Measurements from ENCODE around the gene PMS2.
"Not testable (repeated sequence)": the region's sequence is repeated elsewhere in the genome, so short reads cannot be mapped to it uniquely, and the experiment has no call there.

The PMS2 gene

GRCh38 chr7:5987061-5987460 lies 21.8 kb downstream of the PMS2 start:
- peaks cover 8 to 33% (median 24%) of the 10 kb centered on the region in 5 donors for H3K36me3 ChIP-seq (ENCODE audit: control insufficient read depth in 5 of 5, insufficient read depth in 5 of 5, low read length in 5 of 5)
- H3K9ac ChIP-seq (ENCODE audit: low read length in 5 of 5); H3K4me3 ChIP-seq (ENCODE audit: low read depth in 1 of 5, low read length in 5 of 5); H3K4me1 ChIP-seq (ENCODE audit: control insufficient read depth in 5 of 5, insufficient read depth in 5 of 5, low read length in 5 of 5); H3K27ac ChIP-seq (ENCODE audit: low read depth, low read length); H3K9me3 ChIP-seq (ENCODE audit: control insufficient read depth in 5 of 5, low read length in 5 of 5); H3K27me3 ChIP-seq (ENCODE audit: control insufficient read depth in 5 of 5, insufficient read depth in 4 of 5, low read length in 5 of 5): not testable (repeated sequence)

- not testable (repeated sequence) for H3K36me3 ChIP-seq (ENCODE audit: control insufficient read depth in 5 of 5, insufficient read depth in 5 of 5, low read length in 5 of 5); H3K9ac ChIP-seq (ENCODE audit: low read length in 5 of 5); H3K27me3 ChIP-seq (ENCODE audit: control insufficient read depth in 5 of 5, insufficient read depth in 4 of 5, low read length in 5 of 5); H3K4me3 ChIP-seq (ENCODE audit: low read depth in 1 of 5, low read length in 5 of 5); H3K27ac ChIP-seq (ENCODE audit: low read depth, low read length); H3K4me1 ChIP-seq (ENCODE audit: control insufficient read depth in 5 of 5, insufficient read depth in 5 of 5, low read length in 5 of 5); H3K9me3 ChIP-seq (ENCODE audit: control insufficient read depth in 5 of 5, low read length in 5 of 5)
These were observed 29.1 kb downstream of the PMS2 start for GRCh38 chr7:5979680-5980314.

GRCh38 chr7:5973580-5973979 lies 35.3 kb downstream of the PMS2 start:
- H3K27ac ChIP-seq (ENCODE audit: low read depth, low read length): not testable (repeated sequence)

DNA sequence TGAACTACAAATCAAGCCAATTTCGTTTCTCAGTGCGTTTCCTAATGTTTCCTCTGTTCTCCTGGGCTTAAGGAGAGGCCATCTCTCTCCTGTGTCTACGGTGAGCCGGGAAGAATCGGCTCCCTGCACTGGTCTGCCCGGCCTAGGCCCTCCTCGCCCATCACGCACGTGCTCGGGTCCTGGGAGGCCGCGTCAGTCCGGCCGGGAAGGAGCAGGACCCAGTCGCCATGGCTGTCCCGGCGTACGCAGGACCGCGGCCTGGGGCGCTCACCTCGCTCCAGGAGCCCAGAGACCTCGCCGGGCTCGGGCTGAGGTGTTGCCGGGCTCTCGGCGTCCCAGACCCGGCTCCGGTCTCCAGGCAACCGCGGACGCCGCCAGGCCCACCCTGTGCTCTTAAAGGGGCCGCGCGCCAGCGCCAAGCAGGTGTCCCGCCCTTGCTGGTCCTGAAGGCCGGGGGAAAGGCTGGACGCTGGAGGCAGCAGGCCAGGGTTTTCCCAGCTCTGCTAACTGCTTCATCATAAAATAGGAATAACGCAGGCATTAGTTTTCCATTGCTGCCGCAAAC lies 38.4 kb downstream of the PMS2 start, which contains the start of gene RSPH10B:
Gene RSPH10B (minus strand): TSS at position 343 of the 565 bp plus-strand sequence. CDS start 3,573 bp downstream, outside the sequence.
- not testable (repeated sequence) for H3K27me3 ChIP-seq (ENCODE audit: control insufficient read depth in 5 of 5, insufficient read depth in 4 of 5, low read length in 5 of 5); H3K27ac ChIP-seq (ENCODE audit: low read depth, low read length); H3K4me3 ChIP-seq (ENCODE audit: low read depth in 1 of 5, low read length in 5 of 5); H3K9me3 ChIP-seq (ENCODE audit: control insufficient read depth in 5 of 5, low read length in 5 of 5); H3K4me1 ChIP-seq (ENCODE audit: control insufficient read depth in 5 of 5, insufficient read depth in 5 of 5, low read length in 5 of 5); H3K36me3 ChIP-seq (ENCODE audit: control insufficient read depth in 5 of 5, insufficient read depth in 5 of 5, low read length in 5 of 5); H3K9ac ChIP-seq (ENCODE audit: low read length in 5 of 5)

More at GRCh38 chr7:5973580-5973979, 35.3 kb downstream of the PMS2 start:
- not testable (repeated sequence) for H3K4me1 ChIP-seq (ENCODE audit: control insufficient read depth in 5 of 5, insufficient read depth in 5 of 5, low read length in 5 of 5); H3K4me3 ChIP-seq (ENCODE audit: low read depth in 1 of 5, low read length in 5 of 5); H3K27me3 ChIP-seq (ENCODE audit: control insufficient read depth in 5 of 5, insufficient read depth in 4 of 5, low read length in 5 of 5); H3K9ac ChIP-seq (ENCODE audit: low read length in 5 of 5); H3K36me3 ChIP-seq (ENCODE audit: control insufficient read depth in 5 of 5, insufficient read depth in 5 of 5, low read length in 5 of 5); H3K9me3 ChIP-seq (ENCODE audit: control insufficient read depth in 5 of 5, low read length in 5 of 5)

GRCh38 chr7:5963810-5964209 lies 45.0 kb downstream of the PMS2 start:
- not testable (repeated sequence) for H3K27ac ChIP-seq (ENCODE audit: low read depth, low read length); H3K4me1 ChIP-seq (ENCODE audit: control insufficient read depth in 5 of 5, insufficient read depth in 5 of 5, low read length in 5 of 5); H3K36me3 ChIP-seq (ENCODE audit: control insufficient read depth in 5 of 5, insufficient read depth in 5 of 5, low read length in 5 of 5); H3K9ac ChIP-seq (ENCODE audit: low read length in 5 of 5); H3K27me3 ChIP-seq (ENCODE audit: control insufficient read depth in 5 of 5, insufficient read depth in 4 of 5, low read length in 5 of 5); H3K4me3 ChIP-seq (ENCODE audit: low read depth in 1 of 5, low read length in 5 of 5); H3K9me3 ChIP-seq (ENCODE audit: control insufficient read depth in 5 of 5, low read length in 5 of 5)

DNA sequence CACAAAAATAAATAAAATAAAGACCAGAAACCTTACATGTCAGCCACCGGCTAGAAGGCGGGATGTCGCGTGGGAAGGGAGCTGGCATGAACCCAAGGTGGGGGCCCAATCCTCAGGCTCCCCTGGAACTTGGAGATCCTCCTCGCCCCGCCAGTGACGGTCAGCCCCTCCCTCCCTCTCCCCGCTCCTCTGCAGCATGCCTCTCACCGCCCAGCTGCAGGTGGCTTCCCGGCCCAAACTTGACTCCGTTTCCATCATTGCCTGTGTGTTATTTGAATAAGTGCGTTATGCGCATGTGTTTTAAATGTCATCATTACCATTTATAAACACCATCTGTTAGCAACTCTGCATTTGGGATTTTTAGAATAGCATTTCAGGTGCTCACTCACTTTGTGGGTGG lies 45.6 kb downstream of the PMS2 start:
- not testable (repeated sequence) for H3K4me3 ChIP-seq (ENCODE audit: low read depth in 1 of 5, low read length in 5 of 5)

GRCh38 chr7:5934945-5935450 lies 73.9 kb downstream of the PMS2 start:
- H3K36me3 ChIP-seq (ENCODE audit: control insufficient read depth in 5 of 5, insufficient read depth in 5 of 5, low read length in 5 of 5); H3K27ac ChIP-seq (ENCODE audit: low read depth, low read length); H3K9me3 ChIP-seq (ENCODE audit: control insufficient read depth in 5 of 5, low read length in 5 of 5); H3K4me1 ChIP-seq (ENCODE audit: control insufficient read depth in 5 of 5, insufficient read depth in 5 of 5, low read length in 5 of 5); H3K4me3 ChIP-seq (ENCODE audit: low read depth in 1 of 5, low read length in 5 of 5); H3K27me3 ChIP-seq (ENCODE audit: control insufficient read depth in 5 of 5, insufficient read depth in 4 of 5, low read length in 5 of 5); H3K9ac ChIP-seq (ENCODE audit: low read length in 5 of 5): not testable (repeated sequence)

More for the DNA sequence above, 45.6 kb downstream of the PMS2 start:
- not testable (repeated sequence) for H3K27ac ChIP-seq (ENCODE audit: low read depth, low read length); H3K27me3 ChIP-seq (ENCODE audit: control insufficient read depth in 5 of 5, insufficient read depth in 4 of 5, low read length in 5 of 5); H3K36me3 ChIP-seq (ENCODE audit: control insufficient read depth in 5 of 5, insufficient read depth in 5 of 5, low read length in 5 of 5); H3K9ac ChIP-seq (ENCODE audit: low read length in 5 of 5); H3K9me3 ChIP-seq (ENCODE audit: control insufficient read depth in 5 of 5, low read length in 5 of 5); H3K4me1 ChIP-seq (ENCODE audit: control insufficient read depth in 5 of 5, insufficient read depth in 5 of 5, low read length in 5 of 5)

DNA sequence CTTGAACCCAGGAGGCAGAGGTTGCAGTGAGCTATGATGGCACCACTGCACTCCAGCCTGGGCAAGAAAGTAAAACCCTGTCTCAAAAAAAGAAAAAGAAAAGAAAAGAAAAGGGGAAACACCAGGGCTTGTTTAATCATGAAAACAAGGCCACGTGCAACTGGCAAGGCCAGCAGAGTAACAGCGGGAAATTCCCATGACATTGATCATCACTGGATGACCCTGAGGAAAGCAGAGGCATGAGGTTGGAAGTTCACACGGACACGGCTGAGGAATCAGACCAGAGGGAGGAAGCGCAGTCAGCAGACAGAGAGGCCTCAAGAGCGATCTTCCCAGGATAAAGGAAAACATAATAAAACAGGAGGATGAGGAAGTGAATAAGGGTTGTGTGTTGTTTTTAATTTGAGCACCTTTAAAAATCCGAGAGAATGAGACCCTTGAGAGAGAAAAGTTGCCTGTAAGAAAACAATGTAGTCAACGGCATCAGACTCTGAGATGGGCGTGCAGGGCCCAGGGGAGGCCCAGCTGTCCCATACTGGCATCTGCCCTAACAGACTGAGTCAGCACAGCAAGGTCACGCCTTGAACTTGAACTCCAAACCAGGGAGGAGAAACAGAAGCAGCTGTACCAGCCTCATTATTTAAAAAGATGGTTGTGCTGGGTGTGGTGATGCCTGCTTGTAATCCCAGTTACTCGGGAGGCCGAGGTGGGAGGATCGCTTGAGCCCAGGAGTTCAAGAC lies 76.8 kb downstream of the PMS2 start:
- not testable (repeated sequence) for H3K4me1 ChIP-seq (ENCODE audit: control insufficient read depth in 5 of 5, insufficient read depth in 5 of 5, low read length in 5 of 5)

GRCh38 chr7:5931250-5931649 lies 77.6 kb downstream of the PMS2 start:
- H3K4me3 ChIP-seq (ENCODE audit: low read depth in 1 of 5, low read length in 5 of 5); H3K27me3 ChIP-seq (ENCODE audit: control insufficient read depth in 5 of 5, insufficient read depth in 4 of 5, low read length in 5 of 5); H3K9ac ChIP-seq (ENCODE audit: low read length in 5 of 5); H3K9me3 ChIP-seq (ENCODE audit: control insufficient read depth in 5 of 5, low read length in 5 of 5); H3K27ac ChIP-seq (ENCODE audit: low read depth, low read length); H3K4me1 ChIP-seq (ENCODE audit: control insufficient read depth in 5 of 5, insufficient read depth in 5 of 5, low read length in 5 of 5); H3K36me3 ChIP-seq (ENCODE audit: control insufficient read depth in 5 of 5, insufficient read depth in 5 of 5, low read length in 5 of 5): not testable (repeated sequence)

More for the DNA sequence above, 76.8 kb downstream of the PMS2 start:
- not testable (repeated sequence) for H3K9ac ChIP-seq (ENCODE audit: low read length in 5 of 5); H3K27ac ChIP-seq (ENCODE audit: low read depth, low read length); H3K4me3 ChIP-seq (ENCODE audit: low read depth in 1 of 5, low read length in 5 of 5); H3K9me3 ChIP-seq (ENCODE audit: control insufficient read depth in 5 of 5, low read length in 5 of 5); H3K36me3 ChIP-seq (ENCODE audit: control insufficient read depth in 5 of 5, insufficient read depth in 5 of 5, low read length in 5 of 5); H3K27me3 ChIP-seq (ENCODE audit: control insufficient read depth in 5 of 5, insufficient read depth in 4 of 5, low read length in 5 of 5)

- H3K9ac ChIP-seq (ENCODE audit: low read length in 5 of 5); H3K4me1 ChIP-seq (ENCODE audit: control insufficient read depth in 5 of 5, insufficient read depth in 5 of 5, low read length in 5 of 5); H3K36me3 ChIP-seq (ENCODE audit: control insufficient read depth in 5 of 5, insufficient read depth in 5 of 5, low read length in 5 of 5); H3K4me3 ChIP-seq (ENCODE audit: low read depth in 1 of 5, low read length in 5 of 5); H3K9me3 ChIP-seq (ENCODE audit: control insufficient read depth in 5 of 5, low read length in 5 of 5); H3K27ac ChIP-seq (ENCODE audit: low read depth, low read length); H3K27me3 ChIP-seq (ENCODE audit: control insufficient read depth in 5 of 5, insufficient read depth in 4 of 5, low read length in 5 of 5): not testable (repeated sequence)
These were observed 78.6 kb downstream of the PMS2 start for GRCh38 chr7:5930290-5930689.

Data from subcutaneous abdominal adipose tissue (tissue), 5 donors.